Endodermal cell (in vitro differentiated cells): ENCODE results near the gene SOHLH1. TPM values are rescaled to one million over a fixed set of nuclear protein-coding genes. Genes with fewer than 3 reads are reported as not detected.

Source experiments
- DNase-seq: peaks from one replicate; pipeline ENCODE4 v3.0.0-alpha.2; 2017
- H3K27ac ChIP-seq: 2 replicates; pipeline ENCODE4 v1.5.1; 2013; ENCODE audit warnings: mild to moderate bottlenecking, low read depth, low read length, moderate library complexity
- H3K27me3 ChIP-seq: 2 replicates; pipeline ENCODE4 v1.6.1; 2013; ENCODE audit warnings: mild to moderate bottlenecking, low read length, moderate library complexity; ENCODE audit not compliant: insufficient read depth, control insufficient read depth, poor library complexity, severe bottlenecking
- H3K36me3 ChIP-seq: 2 replicates; pipeline ENCODE4 v1.7.0; 2013; ENCODE audit warnings: mild to moderate bottlenecking, low read length, moderate library complexity; ENCODE audit not compliant: control insufficient read depth, insufficient read depth
- H3K4me1 ChIP-seq: one replicate; pipeline ENCODE4 v1.7.0; 2013; ENCODE audit warnings: low read length; ENCODE audit not compliant: control insufficient read depth, insufficient read depth
- H3K4me3 ChIP-seq: 2 replicates; pipeline ENCODE4 v1.5.1; 2013; ENCODE audit warnings: mild to moderate bottlenecking, low read length, moderate library complexity
- H3K9ac ChIP-seq: 2 replicates; pipeline ENCODE4 v1.6.1; 2013; ENCODE audit warnings: mild to moderate bottlenecking, low read length, moderate library complexity; ENCODE audit not compliant: poor library complexity, severe bottlenecking; ENCODE audit errors: extremely low read depth
- H3K9me3 ChIP-seq: 2 replicates; pipeline ENCODE4 v1.6.1; 2013; ENCODE audit warnings: mild to moderate bottlenecking, low read length, moderate library complexity; ENCODE audit not compliant: control insufficient read depth
- H3K27ac Mint-ChIP-seq: 2 replicates; pipeline ENCODE4 v1.8.0; 2020; ENCODE audit warnings: mixed read lengths
- H3K27me3 Mint-ChIP-seq: 2 replicates; pipeline ENCODE4 v1.8.0; 2021; ENCODE audit warnings: mild to moderate bottlenecking, mixed read lengths; ENCODE audit not compliant: insufficient read depth
- H3K36me3 Mint-ChIP-seq: 2 replicates; pipeline ENCODE4 v1.8.0; 2020; ENCODE audit warnings: low read depth, mixed read lengths
- H3K4me1 Mint-ChIP-seq: 2 replicates; pipeline ENCODE4 v1.8.0; 2020; ENCODE audit warnings: mixed read lengths
- H3K4me3 Mint-ChIP-seq: 2 replicates; pipeline ENCODE4 v1.8.0; 2020; ENCODE audit warnings: mild to moderate bottlenecking, moderate library complexity, mixed read lengths
- H3K9me3 Mint-ChIP-seq: 2 replicates; pipeline ENCODE4 v1.8.0; 2020; ENCODE audit warnings: mild to moderate bottlenecking, mixed read lengths
- WGBS, 2 experiments: methylation state at CpG; one replicate each; pipeline versions ENCODE4 v1.1.5 to v1.1.7; 2013; ENCODE audit warnings: missing lambda C conversion rate in 2 of 2, mixed read lengths in 1 of 2; ENCODE audit not compliant: insufficient coverage in 1 of 2, insufficient read length in 1 of 2; 5-methylcytosine and 5-hydroxymethylcytosine counted together
- total RNA-seq, 2 donors: library from RNA; stranded (reverse); fragmentation: NEBNext Ultra II Directional in 1 of 2; extraction: Animal tissue kit (Norgen Biotek cat#: 25700) in 1 of 2; gene quantifications; 2 replicates in 1 of 2; 3 replicates in 1 of 2; pipeline ENCODE4 v1.2.1, GENCODE V29; 2021
- TF ChIP-seq, protein P1 (sequence below): fragments of 200-600 bp; sonication (generic); conservative IDR thresholded peaks from 2 replicates; pipeline ENCODE4 v1.5.0; 2021; ENCODE audit warnings: antibody characterized with exemption, mild to moderate bottlenecking

The SOHLH1 gene
- total RNA-seq, 2 donors from 2014 or later = not detected

DNA sequence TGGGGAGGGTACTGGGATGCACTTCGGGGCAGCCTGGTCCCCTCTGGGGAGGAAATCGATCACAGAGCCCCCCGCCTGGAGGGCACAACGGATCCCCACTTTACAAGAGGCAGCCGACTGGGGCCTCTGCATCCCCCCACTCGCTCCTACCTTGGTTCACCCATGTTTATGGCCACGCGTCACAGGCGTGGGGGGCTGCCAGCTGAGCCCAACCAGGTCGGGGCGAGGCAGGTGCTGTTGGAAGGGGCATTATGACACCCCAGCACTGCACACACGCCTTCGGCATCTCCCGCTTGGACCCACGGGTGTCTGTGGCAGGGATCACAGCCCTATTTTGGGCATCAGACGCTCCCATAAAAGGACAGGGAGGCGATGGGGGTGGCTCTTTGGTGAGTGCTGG, 14.6 kb downstream of the SOHLH1 start:
- Histone ChIP-seq H3K9ac (no peak overlapping the region), H3K27ac (no peak overlapping the region), H3K9me3 (no peaks in the 10 kb centered on the region), H3K4me1 (no peaks in the 10 kb centered on the region), H3K36me3 (no peaks in the 10 kb centered on the region), H3K4me3 (no peak overlapping the region), H3K27me3 (no peaks in the 10 kb centered on the region)
- Mint-ChIP-seq H3K9me3 (no peaks in the 10 kb centered on the region), H3K4me1 (peaks cover 7% of the 10 kb centered on the region), H3K27ac (no peak overlapping the region), H3K27me3 (no peaks in the 10 kb centered on the region), H3K4me3 (no peak overlapping the region), H3K36me3 (no peaks in the 10 kb centered on the region)
- no peak for DNase-seq
- WGBS, 2 experiments = 84 to 87% methylated on average over 10 to 17 of the region's 17 CpGs
- TF ChIP-seq, protein P1, sequence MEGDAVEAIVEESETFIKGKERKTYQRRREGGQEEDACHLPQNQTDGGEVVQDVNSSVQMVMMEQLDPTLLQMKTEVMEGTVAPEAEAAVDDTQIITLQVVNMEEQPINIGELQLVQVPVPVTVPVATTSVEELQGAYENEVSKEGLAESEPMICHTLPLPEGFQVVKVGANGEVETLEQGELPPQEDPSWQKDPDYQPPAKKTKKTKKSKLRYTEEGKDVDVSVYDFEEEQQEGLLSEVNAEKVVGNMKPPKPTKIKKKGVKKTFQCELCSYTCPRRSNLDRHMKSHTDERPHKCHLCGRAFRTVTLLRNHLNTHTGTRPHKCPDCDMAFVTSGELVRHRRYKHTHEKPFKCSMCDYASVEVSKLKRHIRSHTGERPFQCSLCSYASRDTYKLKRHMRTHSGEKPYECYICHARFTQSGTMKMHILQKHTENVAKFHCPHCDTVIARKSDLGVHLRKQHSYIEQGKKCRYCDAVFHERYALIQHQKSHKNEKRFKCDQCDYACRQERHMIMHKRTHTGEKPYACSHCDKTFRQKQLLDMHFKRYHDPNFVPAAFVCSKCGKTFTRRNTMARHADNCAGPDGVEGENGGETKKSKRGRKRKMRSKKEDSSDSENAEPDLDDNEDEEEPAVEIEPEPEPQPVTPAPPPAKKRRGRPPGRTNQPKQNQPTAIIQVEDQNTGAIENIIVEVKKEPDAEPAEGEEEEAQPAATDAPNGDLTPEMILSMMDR = no peak

DNA sequence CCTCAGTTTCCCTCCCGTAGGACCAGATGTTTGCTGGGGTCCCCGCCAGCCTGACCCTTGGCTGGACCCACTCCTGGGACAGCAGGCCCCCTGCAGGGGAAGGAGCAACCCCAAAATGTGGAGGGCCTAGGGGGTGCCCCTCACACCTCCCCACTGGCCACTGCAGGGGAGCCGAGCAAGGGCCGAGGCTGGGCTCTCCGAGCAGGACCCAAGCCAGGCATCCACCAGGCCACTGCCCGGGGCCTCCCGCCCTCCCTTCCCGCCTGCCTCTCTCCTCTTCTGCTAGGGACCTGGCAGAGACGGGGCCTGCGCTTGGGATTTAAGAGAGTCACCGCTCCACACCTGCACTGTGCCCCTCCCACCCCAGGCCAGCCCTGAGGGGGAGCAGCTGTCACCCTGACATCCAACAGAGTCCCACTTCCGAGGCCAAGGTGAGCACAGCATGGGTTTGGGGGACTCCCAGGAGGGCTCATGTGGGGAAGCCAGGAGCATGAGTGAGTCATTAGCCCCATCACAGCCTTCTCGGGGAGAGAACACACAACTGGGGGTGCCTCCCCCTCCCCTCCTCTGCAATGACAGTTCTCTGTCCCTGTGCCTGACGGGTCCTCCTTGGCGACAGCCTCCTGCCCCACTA, 15.8 kb downstream of the SOHLH1 start:
- H3K4me1 Mint-ChIP-seq = peaks cover 7% of the 10 kb centered on the region
- no peaks in the 10 kb centered on the region for H3K36me3 Mint-ChIP-seq
- no peak for DNase-seq
- no peaks in the 10 kb centered on the region for H3K4me1 ChIP-seq
- H3K9me3 ChIP-seq = no peaks in the 10 kb centered on the region
- no peak overlapping the region for H3K4me3 Mint-ChIP-seq
- no peak overlapping the region for H3K9ac ChIP-seq
- no peaks in the 10 kb centered on the region for H3K9me3 Mint-ChIP-seq
- no peaks in the 10 kb centered on the region for H3K27me3 ChIP-seq
- H3K27ac Mint-ChIP-seq = no peak overlapping the region
- H3K36me3 ChIP-seq = no peaks in the 10 kb centered on the region
- H3K27ac ChIP-seq = no peak overlapping the region
- WGBS, 2 experiments = 85 to 89% methylated on average over 8 to 15 of the region's 15 CpGs
- H3K27me3 Mint-ChIP-seq = no peaks in the 10 kb centered on the region
- TF ChIP-seq, protein P1 = no peak
- H3K4me3 ChIP-seq = no peak overlapping the region

DNA sequence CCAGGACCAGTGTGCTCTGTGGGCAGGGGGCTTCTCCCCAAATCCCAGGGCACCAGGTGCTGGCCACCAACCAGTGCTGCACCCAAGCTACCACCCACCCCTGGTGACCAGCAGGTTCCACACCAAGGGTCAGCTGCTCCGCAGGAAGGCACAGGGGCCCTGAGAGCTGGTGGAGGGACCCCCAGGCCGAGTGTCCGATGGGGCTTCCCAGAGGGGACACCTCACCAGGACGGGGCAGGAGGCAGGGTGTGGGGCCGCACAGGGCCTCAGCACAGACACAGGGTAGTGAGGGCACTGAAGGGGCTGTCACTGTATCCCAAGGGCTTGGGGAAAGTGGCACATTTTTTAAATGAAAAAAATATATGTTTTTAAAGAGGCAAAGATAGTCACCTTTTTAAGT, 18.1 kb downstream of the SOHLH1 start:
- TF ChIP-seq, protein P1 = no peak
- no peaks in the 10 kb centered on the region for H3K27me3 ChIP-seq
- H3K27me3 Mint-ChIP-seq = no peaks in the 10 kb centered on the region
- H3K27ac ChIP-seq = no peak overlapping the region
- H3K4me1 Mint-ChIP-seq = peaks cover 7% of the 10 kb centered on the region
- no peak overlapping the region for H3K4me3 Mint-ChIP-seq
- DNase-seq = no peak
- H3K36me3 ChIP-seq = no peaks in the 10 kb centered on the region
- no peaks in the 10 kb centered on the region for H3K36me3 Mint-ChIP-seq
- no peak overlapping the region for H3K4me3 ChIP-seq
- no peaks in the 10 kb centered on the region for H3K9me3 Mint-ChIP-seq
- H3K9ac ChIP-seq = no peak overlapping the region
- no peak overlapping the region for H3K27ac Mint-ChIP-seq
- no peaks in the 10 kb centered on the region for H3K4me1 ChIP-seq
- H3K9me3 ChIP-seq = no peaks in the 10 kb centered on the region
- 83 to 87% methylated on average over 2 to 5 of the region's 5 CpGs for WGBS, 2 experiments
